GM18505 (cell line): Measurements from ENCODE around the gene APOL3.
"Not testable (repeated sequence)": the region's sequence is repeated elsewhere in the genome, so short reads cannot be mapped to it uniquely, and the experiment has no call there.

Experiments
- ATAC-seq: cut with Tn5 transposase; IDR thresholded peaks from one replicate; pipeline ENCODE4 v1.9.1; 2021; ENCODE audit not compliant: unreplicated experiment
- POLR2A ChIP-seq: IDR thresholded peaks from 4 replicates; pipeline ENCODE4 v1.6.1; 2011; ENCODE audit warnings: borderline replicate concordance; ENCODE audit not compliant: insufficient read depth, insufficient read length; ENCODE audit errors: extremely low read depth

The APOL3 gene

DNA sequence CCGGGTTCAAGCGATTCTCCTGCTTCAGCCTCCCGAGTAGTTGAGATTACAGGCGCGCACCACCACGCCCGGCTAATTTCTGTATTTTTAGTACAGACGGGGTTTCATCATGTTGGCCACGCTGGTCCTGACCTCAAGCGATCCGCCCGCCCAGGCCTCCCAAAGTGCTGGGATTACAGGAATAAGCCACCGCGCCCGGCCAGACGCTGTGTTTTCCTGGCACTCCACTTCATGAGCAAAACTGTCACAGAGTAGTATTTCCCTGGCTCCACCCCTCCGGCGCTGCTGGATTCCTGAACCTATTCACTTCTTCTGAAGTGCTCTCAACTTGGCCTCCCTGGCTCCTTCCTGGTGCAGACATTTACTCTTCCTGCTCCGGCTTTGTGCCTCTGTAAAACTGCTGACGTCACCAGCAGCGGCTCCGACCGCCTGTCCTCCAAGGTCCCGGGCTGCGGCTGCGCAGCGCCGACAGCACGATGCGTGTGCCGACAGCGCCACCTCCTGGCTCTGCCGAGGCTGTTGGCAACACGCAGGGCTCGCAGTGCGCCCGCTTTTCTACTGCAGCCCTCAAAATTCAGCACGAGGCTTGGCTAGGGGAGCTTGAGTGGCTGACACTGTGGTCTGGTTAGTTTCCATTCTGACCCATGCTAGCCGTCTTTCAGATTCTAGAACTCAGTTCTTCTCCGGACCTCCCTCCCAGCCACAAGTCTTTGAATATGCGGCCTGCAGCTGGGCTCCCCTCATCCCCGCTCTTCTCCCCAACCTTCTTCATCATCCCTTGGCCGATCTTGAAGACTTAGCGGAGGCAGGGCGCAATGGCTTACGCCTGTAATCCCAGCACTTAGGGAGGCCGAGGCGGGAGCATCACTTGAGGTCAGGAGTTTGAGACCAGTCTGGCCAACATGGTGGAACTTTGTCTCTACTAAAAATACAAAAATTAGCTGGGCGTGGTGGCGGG, 36.6 kb downstream of the APOL3 start:
- TF ChIP-seq POLR2A: peak; percentile 40
- peak; percentile 74 for ATAC-seq

DNA sequence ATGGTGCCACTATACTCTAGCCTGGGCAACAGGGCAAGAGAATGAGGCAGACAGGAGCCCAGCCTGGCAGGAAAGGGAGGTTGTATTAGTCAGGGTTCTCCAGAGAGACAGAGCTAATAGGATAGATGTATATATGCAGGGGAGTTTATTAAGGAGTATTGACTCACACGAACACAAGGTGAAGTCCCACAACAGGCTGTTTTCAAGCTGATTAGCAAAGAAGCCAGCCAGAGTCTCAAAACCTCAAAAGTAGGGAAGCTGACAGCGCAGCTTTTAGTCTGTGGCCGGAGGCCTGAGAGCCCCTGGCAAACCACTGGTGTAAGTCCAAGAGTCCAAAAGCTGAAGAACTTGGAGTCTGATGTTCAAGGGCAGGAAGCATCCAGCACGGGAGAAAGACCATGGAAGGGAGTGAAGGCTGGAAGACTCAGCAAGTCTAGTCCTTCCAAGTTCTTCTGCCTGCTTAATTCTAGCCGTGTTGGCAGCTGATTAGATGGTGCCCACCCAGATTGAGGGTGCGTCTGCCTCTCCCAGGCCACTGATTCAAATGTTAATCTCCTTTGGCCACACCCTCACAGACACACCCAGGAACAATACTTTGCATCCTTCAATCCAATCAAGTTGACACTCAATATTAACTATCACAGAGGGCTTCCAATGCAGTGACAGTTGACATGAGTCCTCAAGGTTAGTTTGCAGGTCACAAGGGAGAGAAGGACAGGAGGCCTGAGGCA, 39.8 kb downstream of the APOL3 start:
- ATAC-seq: not testable (repeated sequence)

DNA sequence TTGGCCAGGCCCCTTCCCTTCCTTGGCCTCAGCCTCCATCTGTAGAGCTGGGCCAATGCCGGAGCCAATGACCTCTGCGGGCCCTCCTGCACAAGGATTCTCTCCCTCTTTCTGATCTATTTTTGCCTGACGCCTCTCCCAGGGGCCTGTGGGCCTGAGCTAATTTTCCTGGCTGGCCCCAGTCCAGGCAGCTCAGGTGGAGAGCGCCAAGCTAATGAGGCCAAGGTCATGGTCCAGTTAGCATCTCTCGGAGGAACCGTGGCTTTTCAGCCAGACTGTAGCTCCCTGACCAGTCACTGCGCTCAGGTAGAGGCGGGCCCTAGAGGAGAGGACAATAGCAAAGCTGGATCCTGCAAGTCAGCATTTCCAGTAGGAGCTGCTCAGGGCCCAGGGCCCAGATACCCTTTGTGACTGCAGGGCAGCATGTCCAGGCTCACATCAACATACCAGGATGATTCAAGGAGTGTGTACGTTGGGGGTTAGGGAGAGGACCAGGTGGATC, 43.5 kb downstream of the APOL3 start:
- ATAC-seq: no peak
- no peak for TF ChIP-seq POLR2A

DNA sequence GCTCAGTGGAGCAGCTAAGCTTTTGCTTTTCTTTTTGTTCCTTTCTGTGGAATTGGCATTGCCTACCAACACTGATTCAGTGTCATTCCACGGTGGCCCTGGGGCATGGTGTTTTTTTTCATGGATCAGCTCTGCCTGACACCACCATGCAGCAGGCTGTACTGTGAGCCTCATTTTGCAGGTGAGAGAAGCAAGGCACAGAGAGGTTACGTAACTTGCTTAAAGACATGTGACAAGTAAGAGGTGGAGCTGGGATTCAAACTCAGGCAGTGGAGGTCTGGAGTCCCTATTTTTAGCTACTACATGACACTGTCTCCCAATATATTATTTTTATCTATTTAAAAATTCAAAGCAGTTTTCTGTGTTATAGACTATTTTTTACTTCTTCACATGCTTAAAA, 44.4 kb downstream of the APOL3 start:
- no peak for TF ChIP-seq POLR2A
- no peak for ATAC-seq

DNA sequence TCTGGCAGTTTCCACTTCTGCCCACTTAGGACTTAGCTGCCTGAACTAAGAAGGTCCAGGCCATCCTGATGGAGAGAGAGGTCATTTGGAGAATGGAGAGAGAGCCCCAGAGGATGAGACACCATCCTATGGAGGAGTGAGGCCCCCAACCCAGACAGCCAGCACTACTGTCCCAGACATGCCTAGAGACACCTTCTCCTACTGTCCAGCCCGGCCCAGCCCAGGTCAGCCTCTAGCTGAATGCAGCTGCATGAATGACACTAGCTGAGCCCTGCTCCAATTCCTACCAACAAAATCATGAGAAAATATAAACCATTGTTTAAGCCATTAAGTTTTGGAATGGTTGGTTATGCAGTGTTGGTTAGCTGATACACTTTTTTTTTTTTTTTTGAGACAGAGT, 47.4 kb downstream of the APOL3 start:
- ATAC-seq: no peak
- no peak for TF ChIP-seq POLR2A

DNA sequence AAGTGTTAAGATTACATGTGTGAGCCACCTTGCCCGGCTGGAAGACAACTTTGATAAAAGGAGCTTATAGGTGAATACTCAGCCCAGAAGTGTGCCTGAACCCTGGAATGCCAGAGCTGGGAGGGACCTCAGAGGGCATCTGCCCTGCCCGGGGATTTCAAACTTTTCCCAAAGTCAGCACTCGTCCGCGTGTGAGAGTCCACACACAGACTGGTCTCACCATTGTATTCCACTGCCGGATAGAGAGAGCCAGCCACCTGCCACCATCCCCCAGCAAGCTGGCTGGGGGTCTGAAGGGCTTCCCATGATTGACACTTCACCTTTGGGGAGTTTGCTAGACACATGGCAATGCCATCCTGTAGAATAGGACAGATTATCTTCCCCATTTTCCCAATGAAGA, 49.2 kb downstream of the APOL3 start:
- TF ChIP-seq POLR2A: no peak
- ATAC-seq: no peak

DNA sequence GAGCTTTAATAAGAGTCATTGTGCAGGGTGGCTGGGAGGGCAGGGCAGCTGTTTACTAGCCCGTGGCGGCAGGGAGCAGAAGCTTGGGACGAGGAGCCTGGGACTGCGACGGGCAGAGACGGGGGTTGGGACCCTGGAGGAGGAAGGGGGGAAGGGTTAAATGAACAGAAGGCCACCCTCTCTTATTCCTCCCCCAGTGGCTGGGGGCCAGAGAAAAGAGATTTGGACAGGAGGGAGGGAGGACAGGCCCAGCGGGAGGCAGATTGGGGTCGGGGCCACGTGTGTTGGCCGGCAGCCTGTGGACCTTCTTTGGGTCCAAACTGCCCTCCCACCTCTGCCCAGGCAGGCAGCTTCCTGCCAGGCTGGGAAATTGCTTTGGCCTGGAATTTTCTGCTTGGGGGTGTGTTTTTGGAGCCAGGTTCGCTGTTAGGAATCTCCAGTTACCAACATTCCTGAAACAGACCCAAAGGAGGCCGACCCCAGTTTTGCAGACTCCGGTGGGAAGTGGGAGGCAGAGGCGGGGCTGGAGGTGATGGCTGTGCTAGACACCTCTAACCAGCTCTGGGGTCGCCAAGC, 50.2 kb downstream of the APOL3 start:
- TF ChIP-seq POLR2A: no peak
- no peak for ATAC-seq

DNA sequence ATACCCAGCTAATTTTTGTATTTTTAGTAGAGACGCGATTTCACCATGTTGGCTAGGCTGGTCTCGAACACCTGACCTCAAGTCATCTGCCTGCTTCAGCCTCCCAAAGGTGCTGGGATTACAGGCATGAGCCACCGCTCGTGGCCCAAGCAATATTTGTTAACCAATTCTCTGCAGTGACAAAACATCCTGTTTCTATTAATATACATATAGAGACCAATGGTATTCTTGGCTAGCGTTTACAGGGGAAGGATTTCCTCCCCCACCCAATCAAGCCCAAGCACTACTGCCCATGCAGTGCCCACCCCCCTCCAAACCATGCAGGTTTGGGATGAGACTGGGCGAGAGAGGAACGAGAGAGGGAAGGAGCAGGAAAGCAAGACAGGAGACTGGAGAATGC, 53.1 kb downstream of the APOL3 start:
- no peak for TF ChIP-seq POLR2A
- no peak for ATAC-seq

DNA sequence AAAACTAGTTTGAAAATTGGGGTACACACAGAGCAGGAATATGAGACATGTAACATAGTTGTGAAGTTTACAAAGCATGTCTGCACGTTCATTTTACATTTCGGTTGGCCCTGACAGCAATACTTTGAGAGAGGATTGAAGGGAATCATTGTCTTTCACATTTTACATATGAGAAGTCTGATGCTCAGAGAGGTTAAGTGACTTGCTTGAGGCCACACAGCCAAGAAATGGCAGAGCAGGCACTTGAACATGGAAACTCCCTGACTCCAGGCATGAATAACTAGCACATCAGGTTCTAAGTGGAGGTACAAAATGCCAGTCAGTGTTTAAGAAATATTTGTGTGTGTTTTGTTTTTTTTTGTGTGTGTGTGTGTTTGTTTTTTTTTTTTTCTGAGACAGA, 53.6 kb downstream of the APOL3 start:
- no peak for ATAC-seq

DNA sequence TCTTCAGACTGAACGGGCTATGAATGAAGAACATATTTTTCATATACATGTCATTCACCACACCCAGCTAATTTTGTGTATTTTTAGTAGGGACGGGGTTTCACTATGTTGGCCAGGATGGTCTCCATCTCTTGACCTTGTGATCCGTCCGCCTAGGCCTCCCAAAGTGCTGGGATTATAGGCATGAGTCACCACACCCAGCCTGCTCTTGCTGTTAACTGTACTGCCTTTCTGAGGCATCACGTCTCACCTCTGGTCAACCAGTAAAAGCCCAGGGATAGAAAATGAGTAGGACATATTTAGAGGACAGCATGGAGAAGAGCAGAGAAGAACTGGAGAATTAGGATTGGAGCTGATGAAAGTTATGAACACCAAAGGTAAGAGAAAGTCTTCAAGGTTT, 55.6 kb downstream of the APOL3 start:
- no peak for ATAC-seq
- TF ChIP-seq POLR2A: no peak

More for the DNA sequence above, 53.6 kb downstream of the APOL3 start:
- TF ChIP-seq POLR2A: no peak

DNA sequence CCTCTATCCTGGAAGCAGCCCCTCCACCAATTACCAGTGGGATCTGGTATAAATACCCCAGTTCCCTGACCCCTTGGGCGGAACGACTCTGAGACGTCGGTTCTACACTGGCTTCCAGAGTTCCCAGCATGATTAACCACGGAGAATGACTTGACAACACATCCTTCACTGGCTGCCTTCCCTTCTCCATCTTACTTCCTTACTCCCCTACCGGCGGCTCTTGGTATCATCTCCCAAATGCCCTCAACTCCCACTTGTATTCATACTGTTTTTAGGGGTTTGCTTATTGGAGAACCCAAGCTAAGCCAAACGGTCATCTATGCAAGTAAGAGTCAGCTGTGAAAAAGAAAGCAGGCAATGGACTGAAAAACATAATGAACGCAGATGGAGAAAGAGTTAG, 56.1 kb downstream of the APOL3 start:
- TF ChIP-seq POLR2A: no peak
- ATAC-seq: no peak

DNA sequence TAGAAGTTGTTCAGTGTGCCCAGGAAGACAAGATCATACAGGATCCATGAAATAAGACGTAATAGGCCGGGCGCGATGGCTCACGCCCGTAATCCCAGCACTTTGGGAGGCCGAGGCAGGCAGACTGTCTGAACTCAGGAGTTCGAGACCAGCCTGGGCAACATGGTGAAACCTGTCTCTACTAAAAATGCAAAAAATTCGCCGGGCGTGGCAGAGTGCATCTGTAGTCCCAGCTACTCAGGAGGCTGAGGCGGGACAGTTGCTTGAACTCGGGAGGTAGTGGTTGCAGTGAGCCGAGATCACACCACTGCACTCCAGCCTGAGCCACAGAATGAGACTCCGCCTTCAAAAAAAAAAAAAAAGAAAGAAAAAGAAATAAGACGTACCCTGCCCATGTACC, 56.7 kb downstream of the APOL3 start:
- no peak for ATAC-seq
- no peak for TF ChIP-seq POLR2A

DNA sequence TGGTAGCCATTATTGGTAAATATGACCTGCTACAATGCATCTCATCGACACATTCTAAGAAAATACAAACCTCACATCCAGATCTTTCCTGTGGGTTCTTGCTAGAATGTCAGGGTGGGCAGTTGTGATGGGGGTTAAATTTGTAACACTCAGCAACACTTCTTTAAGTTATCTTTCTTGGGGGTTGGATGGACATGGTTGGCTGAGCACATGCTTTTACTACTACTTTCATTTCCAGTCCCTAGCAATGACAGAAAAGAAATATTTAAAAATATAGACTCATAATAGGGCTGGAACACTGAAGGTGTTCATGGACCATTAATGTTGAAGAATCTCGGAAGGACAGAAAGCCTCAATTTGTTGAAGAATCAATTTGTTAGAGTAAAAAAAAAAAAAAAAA, 57.6 kb downstream of the APOL3 start:
- ATAC-seq: no peak
- TF ChIP-seq POLR2A: no peak
